GM12891 (cell line): ENCODE results near the gene TBXT.

Experiments used
- POLR2A ChIP-seq: IDR thresholded peaks from 2 replicates; pipeline ENCODE4 v1.6.1; 2011; ENCODE audit warnings: low read depth, low read length, control low read depth
- POLR2AphosphoS5 ChIP-seq: IDR thresholded peaks from 2 replicates; pipeline ENCODE4 v1.6.1; 2011; ENCODE audit warnings: low read depth, low read length, control low read depth
- TAF1 ChIP-seq: IDR thresholded peaks from 2 replicates; pipeline ENCODE4 v1.6.1; 2011; ENCODE audit warnings: low read depth, low read length, control low read depth

GRCh38 chr6:166202321-166202733 lies 34.7 kb upstream of the TBXT start:
- TF ChIP-seq POLR2A (no peak), POLR2AphosphoS5 (no peak), TAF1 (no peak)
